AG09309 (cell line): ENCODE results near the gene CADPS.

ENCODE experiments used
- DNase-seq: peaks from one replicate; pipeline ENCODE4 v3.0.0-alpha.2; 2010; ENCODE audit warnings: low read depth
- H3K4me3 ChIP-seq: 2 replicates; pipeline ENCODE4 v1.5.1; 2011; ENCODE audit warnings: mild to moderate bottlenecking, low read depth, low read length, moderate library complexity; ENCODE audit not compliant: control insufficient read depth
- TF ChIP-seq, protein P1 (sequence below): IDR thresholded peaks from 2 replicates; pipeline ENCODE4 v1.5.1; 2011; ENCODE audit warnings: mild to moderate bottlenecking, low read depth, low read length, inconsistent platforms; ENCODE audit not compliant: insufficient read depth, control insufficient read depth; ENCODE audit errors: missing control alignments

The CADPS gene

DNA sequence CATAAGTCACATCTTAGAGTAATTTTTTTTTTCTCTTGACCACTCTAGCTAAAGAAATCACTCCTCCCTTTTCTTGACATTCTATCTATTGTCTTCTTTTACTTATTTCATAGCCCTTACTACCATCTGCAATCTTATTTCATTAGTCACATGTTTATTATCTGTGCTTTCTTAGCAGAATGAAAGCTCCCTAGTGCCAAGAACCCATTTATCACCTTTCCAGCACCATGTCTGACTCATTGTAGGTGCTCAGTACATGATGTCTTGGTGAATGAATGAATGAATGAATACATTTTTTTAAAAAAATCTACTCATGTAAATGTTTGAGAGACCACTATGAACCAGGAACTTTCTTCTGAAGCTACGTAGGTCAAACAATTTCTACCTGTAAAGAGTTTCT is 157.2 kb downstream of the CADPS start:
- no peak for DNase-seq
- H3K4me3 ChIP-seq, result no peak overlapping the region
- TF ChIP-seq, protein P1, sequence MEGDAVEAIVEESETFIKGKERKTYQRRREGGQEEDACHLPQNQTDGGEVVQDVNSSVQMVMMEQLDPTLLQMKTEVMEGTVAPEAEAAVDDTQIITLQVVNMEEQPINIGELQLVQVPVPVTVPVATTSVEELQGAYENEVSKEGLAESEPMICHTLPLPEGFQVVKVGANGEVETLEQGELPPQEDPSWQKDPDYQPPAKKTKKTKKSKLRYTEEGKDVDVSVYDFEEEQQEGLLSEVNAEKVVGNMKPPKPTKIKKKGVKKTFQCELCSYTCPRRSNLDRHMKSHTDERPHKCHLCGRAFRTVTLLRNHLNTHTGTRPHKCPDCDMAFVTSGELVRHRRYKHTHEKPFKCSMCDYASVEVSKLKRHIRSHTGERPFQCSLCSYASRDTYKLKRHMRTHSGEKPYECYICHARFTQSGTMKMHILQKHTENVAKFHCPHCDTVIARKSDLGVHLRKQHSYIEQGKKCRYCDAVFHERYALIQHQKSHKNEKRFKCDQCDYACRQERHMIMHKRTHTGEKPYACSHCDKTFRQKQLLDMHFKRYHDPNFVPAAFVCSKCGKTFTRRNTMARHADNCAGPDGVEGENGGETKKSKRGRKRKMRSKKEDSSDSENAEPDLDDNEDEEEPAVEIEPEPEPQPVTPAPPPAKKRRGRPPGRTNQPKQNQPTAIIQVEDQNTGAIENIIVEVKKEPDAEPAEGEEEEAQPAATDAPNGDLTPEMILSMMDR, result no peak

DNA sequence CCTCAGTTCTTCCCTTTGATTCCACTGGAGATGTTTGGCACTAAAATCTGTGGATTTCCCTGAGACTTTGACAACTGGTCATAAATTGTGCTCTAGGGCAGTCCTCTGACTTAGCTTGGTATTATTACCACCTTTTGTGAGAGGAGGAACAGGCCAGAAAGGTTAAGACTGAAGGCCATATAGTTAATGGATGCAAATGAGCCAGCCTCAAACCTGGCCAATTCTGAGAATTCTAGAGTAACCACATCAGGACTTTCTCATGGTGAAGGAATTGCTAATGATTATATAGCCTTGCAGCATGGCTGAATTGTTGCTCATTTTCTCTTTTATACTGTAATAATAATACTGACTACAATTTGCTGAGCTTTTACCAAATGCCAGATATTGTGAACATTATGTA is 162.5 kb downstream of the CADPS start:
- TF ChIP-seq, protein P1, result no peak
- H3K4me3 ChIP-seq, result no peak overlapping the region
- DNase-seq, result no peak

DNA sequence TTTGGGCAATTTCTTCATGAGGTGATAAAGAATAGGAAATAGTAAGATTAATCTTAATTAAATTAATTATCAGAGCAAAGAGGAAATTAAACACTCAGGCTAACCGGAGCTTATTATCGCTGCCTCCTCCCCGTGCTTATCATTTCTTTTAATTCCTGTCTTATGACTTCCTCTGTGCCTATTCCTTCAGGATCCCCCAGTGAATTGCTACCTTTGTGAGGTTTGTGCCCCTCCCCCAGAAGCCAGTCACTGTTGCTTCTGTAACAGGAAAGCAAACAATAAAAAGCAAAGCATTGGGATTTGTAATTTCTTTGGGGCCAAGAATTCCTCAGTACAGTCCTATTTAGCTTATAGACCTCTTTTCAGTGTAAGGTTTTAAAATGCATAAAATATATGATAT is 164.5 kb downstream of the CADPS start:
- no peak overlapping the region for H3K4me3 ChIP-seq
- no peak for DNase-seq
- TF ChIP-seq, protein P1, result no peak

DNA sequence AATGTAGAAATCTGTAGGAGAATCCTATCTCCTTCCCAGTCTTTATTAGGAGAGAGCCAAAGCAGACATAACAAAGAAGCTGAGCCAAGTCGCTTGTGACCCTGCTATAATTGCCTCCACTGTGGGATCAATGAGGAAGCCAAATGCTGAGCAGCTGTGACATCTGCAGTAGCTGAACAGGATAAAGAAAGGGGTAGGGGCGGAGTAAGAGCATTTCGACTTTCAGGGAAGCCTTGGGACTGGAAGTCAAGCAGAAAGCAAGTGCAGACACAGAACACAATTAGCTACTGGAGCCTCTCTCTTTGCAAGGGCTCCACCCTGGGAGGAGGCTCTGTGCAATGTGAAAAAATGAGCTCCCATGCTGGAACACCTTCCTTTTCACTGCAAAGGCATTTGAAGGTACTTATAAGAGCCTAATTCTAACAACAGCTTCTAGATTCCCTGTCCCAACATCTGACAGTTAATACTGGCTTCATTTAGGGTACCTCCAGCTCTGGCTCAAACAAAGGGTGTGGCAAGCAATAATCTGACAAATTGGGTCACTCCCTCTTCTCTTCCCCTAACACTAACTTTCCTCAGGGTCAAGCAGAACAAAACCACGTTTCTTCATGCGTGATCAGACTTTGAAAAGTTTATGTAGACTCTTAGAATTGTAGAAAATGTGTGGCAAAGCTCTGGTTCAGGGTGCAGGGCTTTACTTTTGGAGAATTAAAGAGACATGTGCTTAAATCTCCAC is 166.4 kb downstream of the CADPS start:
- TF ChIP-seq, protein P1, result no peak
- H3K4me3 ChIP-seq, result no peak overlapping the region
- DNase-seq, result no peak

DNA sequence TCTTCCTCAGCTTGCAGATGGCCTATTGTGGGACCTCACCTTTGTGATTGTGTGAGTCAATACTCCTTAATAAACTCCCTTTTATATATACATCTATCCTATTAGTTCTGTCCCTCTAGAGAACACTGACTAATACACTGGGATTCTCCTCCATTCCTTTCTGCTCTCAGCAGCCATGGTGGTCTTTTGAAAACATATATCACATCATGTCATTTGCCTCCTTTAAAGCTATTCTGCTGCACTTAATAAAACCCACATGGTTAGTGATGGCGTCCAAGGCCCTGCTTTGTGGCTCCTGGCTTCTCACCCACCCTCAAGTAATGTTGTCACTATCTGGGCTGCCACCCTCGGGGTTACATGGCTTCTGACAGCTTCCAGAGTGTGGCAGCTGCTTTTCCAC is 169.5 kb downstream of the CADPS start:
- H3K4me3 ChIP-seq, result no peak overlapping the region
- no peak for DNase-seq
- TF ChIP-seq, protein P1, result no peak

DNA sequence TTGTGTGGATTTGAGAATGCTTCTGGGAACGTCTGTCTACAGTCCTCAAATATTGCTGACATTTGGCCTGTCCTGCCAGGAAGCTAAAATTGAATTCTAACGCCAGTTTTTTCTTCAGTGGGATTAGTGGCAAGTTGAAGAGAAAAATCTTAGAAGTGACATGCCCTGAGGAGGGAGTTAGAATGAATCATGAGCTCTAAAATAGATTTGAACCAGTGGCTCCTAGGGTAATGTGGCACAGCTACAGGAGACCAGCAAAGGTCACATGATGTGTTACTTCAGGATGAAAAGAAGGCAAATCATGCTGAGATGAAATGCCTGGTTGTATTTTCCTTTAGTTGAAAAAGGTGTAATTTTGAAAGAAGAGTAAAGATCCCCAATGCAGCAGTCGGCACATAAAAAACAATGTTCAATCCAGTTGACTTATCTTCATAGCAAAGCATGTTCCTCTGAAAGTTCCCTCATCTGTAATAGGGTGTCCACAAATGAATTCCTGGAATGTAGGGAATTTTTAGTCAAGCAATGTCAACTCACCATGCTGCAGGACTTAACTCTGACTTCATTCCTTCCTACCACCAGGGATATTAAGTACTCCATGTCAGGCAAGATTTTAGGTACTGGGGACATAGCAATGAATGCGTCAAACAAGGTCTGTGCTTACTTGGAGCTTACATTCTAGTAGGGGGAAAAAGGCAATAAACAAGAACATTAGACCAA is 171.6 kb downstream of the CADPS start:
- TF ChIP-seq, protein P1, result no peak
- no peak overlapping the region for H3K4me3 ChIP-seq
- no peak for DNase-seq
